ENCODE measurements around the gene ZNF655. TPM values are rescaled to one million over a fixed set of nuclear protein-coding genes. Genes with fewer than 3 reads are reported as not detected.

ZNF655 gene
- total RNA-seq, 2 experiments from 2014 or later: 101 to 108 TPM

DNA sequence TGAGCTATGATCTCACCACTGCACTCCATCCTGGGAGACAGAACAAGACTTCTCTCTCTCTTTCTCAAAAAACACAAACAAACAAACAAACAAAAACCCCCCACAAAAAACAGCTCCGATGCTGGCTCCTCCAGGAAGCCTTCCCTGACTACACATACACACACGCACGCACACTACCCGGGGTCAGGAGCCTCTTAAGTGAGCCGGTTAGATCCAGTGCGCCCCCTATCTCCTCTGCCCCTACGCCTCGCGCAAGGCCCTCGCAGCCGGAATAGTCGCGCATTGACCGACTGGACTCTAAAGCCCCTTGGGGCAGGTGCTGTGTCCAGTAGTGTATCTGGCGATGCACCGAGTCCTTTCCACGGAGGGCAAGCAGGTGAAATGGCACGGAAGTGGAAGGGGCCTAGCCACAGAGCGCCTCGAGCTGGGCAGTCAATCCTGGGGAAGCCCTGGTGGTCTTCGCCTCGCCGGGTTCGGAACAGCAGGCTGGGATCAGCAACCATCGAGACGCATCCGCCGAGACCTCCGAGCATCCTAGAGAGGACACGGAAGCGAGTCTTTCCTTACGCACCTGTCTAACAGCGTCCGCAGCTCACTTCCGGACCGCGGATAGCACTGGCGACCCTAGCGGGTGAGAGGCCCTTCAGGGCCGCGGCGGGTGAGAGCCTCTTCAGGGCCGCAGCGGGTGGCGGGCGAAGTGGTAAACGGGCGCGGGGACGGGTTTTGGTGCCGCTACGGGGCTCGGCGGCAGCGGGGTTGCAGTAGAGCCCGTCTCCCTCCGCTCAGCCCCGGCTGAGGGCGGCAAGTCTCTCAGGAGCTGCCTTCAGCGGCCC lies 58.1 kb downstream of the ZNF655 start, which contains the start of gene ZSCAN25:
Gene ZSCAN25, plus strand, starts transcription at position 588 of the 833 bp plus-strand sequence. CDS start 2,661 bp downstream, outside the sequence.
- Mint-ChIP-seq H3K4me1 (ENCODE audit: low read depth) (peaks cover 61% of the 10 kb centered on the region), H3K36me3 (ENCODE audit: low read depth) (peaks cover 42% of the 10 kb centered on the region)
- CTCF ChIA-PET: interaction anchor here (0.6 to 2.5 kb wide), 8 partner anchors 8 to 222 kb away, joined by 3 to 12 read pairs (median 5); partner anchors contain the start of genes ZNF394 and ZNF655

DNA sequence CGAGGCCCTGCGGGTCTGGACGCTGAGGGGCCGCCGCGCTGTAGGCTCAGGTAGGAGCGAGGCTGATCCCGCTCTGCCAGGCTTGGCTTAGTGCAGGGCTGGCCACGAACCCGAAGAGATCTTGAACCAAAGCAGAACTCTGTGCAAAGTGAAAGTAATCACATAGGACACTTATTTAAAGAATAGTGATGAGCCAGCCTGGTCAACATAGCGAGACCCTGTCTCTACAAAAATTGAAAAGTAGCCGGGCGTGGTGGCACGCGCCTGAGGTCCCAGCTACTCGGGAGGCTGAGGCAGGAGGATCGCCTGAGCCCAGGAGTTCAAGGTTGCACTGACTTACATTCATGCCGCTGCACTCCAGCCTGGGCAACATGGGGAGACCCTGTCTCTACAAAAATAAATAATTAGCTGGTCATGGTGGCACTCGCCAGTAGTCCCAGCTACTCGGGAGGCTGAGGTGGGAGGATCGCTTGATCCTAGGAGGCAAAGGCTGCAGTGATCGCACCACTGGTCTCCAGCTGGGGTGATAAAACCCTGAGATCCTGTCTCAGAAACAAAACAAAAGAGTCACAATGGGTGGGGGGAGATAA lies 58.8 kb downstream of the ZNF655 start:
- ChIA-PET CTCF (interaction anchor here (1.5 to 2.5 kb wide), 5 partner anchors 12 to 117 kb away, joined by 3 to 12 read pairs (median 6); partner anchors contain the start of genes ZNF394 and ZNF655), POLR2A (interaction anchor here (1.0 to 4.0 kb wide), 11 partner anchors 7 to 339 kb away, joined by 3 to 45 read pairs (median 7); partner anchors contain the start of genes ZKSCAN5 and ZNF655)
- H3K4me3 Mint-ChIP-seq: peak overlapping the region; percentile 95
- DNase-seq: no peak
- peak overlapping the region; percentile 97 for H3K27ac Mint-ChIP-seq
- H3K4me1 Mint-ChIP-seq (ENCODE audit: low read depth): peaks cover 66% of the 10 kb centered on the region
- H3K27me3 Mint-ChIP-seq (ENCODE audit: low read depth): no peaks in the 10 kb centered on the region
- no peaks in the 10 kb centered on the region for H3K9me3 Mint-ChIP-seq (ENCODE audit: insufficient read depth)
- H3K36me3 Mint-ChIP-seq (ENCODE audit: low read depth): peaks cover 48% of the 10 kb centered on the region
- no peak for ATAC-seq

More for the DNA sequence above, 58.1 kb downstream of the ZNF655 start, which contains the start of gene ZSCAN25:
- H3K9me3 Mint-ChIP-seq (ENCODE audit: insufficient read depth): no peaks in the 10 kb centered on the region
- H3K27ac Mint-ChIP-seq: peak within 1 kb of the TSS; percentile 97
- DNase-seq (peak; percentile 91), ATAC-seq (peak; percentile 92)
- peak within 1 kb of the TSS; percentile 95 for H3K4me3 Mint-ChIP-seq
- H3K27me3 Mint-ChIP-seq (ENCODE audit: low read depth): no peaks in the 10 kb centered on the region
- POLR2A ChIA-PET: interaction anchor here (0.7 to 4.0 kb wide), 18 partner anchors 8 to 485 kb away, joined by 3 to 45 read pairs (median 6); partner anchors contain the start of genes AP4M1, FAM200A, MCM7 and TMEM225B

DNA sequence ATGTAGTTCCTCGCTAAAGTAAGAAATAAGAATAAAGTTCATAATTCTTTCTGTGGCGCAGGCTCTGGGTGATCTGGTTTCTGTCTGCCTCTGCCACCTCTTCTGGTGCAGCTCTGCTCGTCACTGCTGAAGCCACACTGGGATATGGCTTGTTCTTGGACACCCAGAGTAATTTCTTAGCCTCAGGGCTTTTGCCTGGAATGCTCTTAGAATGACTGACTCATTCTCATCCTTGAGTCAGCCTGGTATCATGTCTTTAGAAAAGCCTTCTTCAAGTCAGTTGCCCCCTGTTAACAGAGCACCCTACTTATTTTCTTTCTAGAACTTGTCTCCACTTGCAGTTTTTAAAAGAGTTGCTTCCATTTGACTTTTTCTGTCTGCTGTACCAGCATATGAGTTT lies 60.3 kb downstream of the ZNF655 start:
- H3K27me3 Mint-ChIP-seq (ENCODE audit: low read depth): no peaks in the 10 kb centered on the region
- peaks cover 63% of the 10 kb centered on the region for H3K36me3 Mint-ChIP-seq (ENCODE audit: low read depth)
- no peak for ATAC-seq

DNA sequence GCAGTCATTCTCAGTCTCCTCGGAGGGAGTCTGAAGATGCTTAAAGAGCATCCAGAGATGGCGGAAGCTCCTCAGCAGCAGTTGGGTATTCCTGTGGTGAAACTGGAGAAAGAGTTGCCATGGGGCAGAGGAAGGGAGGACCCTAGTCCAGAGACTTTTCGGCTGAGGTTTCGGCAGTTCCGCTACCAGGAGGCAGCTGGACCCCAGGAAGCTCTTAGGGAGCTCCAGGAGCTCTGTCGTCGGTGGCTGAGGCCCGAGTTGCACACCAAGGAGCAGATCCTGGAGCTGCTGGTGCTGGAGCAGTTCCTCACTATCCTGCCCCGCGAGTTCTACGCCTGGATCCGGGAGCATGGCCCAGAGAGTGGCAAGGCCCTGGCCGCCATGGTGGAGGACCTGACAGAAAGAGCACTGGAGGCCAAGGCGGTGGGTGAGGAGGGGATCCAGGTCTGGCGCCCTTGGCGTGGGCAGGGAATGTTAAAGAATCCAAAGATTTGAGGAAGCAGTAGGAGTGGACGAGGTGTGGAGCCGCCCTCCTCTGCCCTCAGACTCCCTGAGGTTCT lies 61.2 kb downstream of the ZNF655 start:
- H3K9me3 Mint-ChIP-seq (ENCODE audit: insufficient read depth): no peaks in the 10 kb centered on the region
- ChIA-PET POLR2A (interaction anchor here (0.8 kb wide), 1 partner anchor 62 kb away, joined by 4 read pairs; the partner anchor contains the start of gene ZNF655), CTCF (no interaction called here)
- ATAC-seq (no peak), DNase-seq (no peak)
- peaks cover 86% of the 10 kb centered on the region for H3K4me1 Mint-ChIP-seq (ENCODE audit: low read depth)
- H3K27ac Mint-ChIP-seq: no peak overlapping the region
- peaks cover 72% of the 10 kb centered on the region for H3K36me3 Mint-ChIP-seq (ENCODE audit: low read depth)
- H3K4me3 Mint-ChIP-seq: no peak overlapping the region
- no peaks in the 10 kb centered on the region for H3K27me3 Mint-ChIP-seq (ENCODE audit: low read depth)

More for the DNA sequence above, 60.3 kb downstream of the ZNF655 start:
- CTCF ChIA-PET: no interaction called here
- peak overlapping the region; percentile 95 for H3K4me3 Mint-ChIP-seq
- POLR2A ChIA-PET: interaction anchor here (0.8 kb wide), 1 partner anchor 61 kb away, joined by 4 read pairs; the partner anchor contains the start of gene ZNF655
- no peak for DNase-seq
- peak overlapping the region; percentile 97 for H3K27ac Mint-ChIP-seq
- no peaks in the 10 kb centered on the region for H3K9me3 Mint-ChIP-seq (ENCODE audit: insufficient read depth)
- H3K4me1 Mint-ChIP-seq (ENCODE audit: low read depth): peaks cover 81% of the 10 kb centered on the region

DNA sequence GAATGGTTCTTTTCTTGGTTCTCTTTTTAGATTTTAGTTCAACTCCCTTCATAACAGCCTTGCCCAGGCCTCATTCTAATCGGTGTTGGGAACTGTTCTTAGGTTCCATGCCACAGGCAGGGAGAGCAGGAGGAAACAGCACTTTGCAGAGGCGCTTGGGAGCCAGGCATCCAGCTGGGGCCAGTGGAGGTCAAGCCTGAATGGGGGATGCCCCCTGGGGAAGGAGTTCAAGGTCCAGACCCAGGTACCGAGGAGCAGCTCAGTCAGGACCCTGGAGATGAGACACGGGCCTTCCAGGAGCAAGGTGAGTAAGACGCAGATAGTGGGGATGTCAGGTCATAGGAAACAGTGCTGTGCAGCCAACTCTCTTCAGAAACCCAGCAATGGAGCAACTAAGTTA lies 62.8 kb downstream of the ZNF655 start:
- Mint-ChIP-seq H3K9me3 (ENCODE audit: insufficient read depth) (no peaks in the 10 kb centered on the region), H3K4me1 (ENCODE audit: low read depth) (peaks cover 90% of the 10 kb centered on the region), H3K4me3 (no peak overlapping the region), H3K27me3 (ENCODE audit: low read depth) (no peaks in the 10 kb centered on the region), H3K27ac (peak overlapping the region; percentile 73), H3K36me3 (ENCODE audit: low read depth) (peaks cover 88% of the 10 kb centered on the region)
- ATAC-seq (no peak), DNase-seq (no peak)
- ChIA-PET CTCF (no interaction called here), POLR2A (interaction anchor here (0.7 to 1.5 kb wide), 2 partner anchors 63 to 122 kb away, joined by 3 to 8 read pairs; partner anchors contain the start of genes ZNF394 and ZNF655)

DNA sequence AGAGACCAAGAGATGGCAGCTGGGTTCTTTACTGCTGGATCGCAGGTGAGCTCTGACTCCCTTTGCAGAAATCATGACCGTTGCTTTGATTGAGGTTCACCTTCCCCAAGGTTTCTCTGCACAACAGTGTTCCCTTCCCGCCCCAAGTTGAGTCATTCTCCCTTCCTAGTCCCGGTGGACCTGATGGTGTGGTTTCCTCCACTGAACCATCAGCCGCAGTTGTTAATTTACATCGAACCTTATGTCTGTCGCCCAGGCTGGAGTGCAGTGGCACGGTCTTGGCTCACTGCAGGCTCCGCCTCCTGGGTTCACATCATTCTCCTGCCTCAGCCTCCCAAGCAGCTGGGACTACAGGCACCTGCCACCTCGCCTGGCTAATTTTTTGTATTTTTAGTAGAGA lies 64.2 kb downstream of the ZNF655 start:
- DNase-seq (no peak), ATAC-seq (no peak)
- H3K27me3 Mint-ChIP-seq (ENCODE audit: low read depth): no peaks in the 10 kb centered on the region
- CTCF ChIA-PET: no interaction called here
- H3K27ac Mint-ChIP-seq: peak overlapping the region; percentile 99
- peaks cover 95% of the 10 kb centered on the region for H3K36me3 Mint-ChIP-seq (ENCODE audit: low read depth)
- POLR2A ChIA-PET: interaction anchor here (3.5 kb wide), 1 partner anchor 64 kb away, joined by 35 read pairs; the partner anchor contains the start of gene ZNF655
- H3K4me1 Mint-ChIP-seq (ENCODE audit: low read depth): peaks cover 82% of the 10 kb centered on the region
- H3K4me3 Mint-ChIP-seq: no peak overlapping the region
- H3K9me3 Mint-ChIP-seq (ENCODE audit: insufficient read depth): no peaks in the 10 kb centered on the region

DNA sequence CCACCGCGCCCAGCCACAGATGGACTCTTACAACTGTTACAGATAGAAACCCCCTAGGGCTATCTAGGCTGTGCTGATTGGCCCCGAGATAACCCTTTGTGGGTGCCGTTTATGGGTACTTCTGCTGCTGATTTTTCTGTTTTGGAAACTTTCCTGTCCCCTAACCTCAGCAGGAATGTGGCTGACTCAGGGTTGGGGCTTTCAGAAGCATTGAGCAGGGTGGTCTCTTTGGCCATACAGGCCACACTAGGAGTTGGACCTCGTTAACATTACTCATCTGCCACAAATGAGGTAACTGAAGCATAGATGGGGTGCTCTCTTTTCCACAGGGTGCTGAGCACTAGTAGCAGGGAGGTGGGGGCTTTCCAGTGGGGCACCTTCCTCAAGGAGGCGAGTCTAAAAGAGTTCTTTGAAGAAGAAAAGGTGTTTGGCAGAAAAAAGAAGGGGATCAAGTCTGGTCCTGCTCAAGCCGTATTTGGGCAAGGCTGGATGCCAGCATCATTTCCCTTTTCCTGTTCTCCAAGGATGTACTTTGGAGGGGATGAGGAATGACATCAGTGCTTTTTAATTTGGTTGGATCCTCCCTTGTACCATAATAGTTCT lies 64.8 kb downstream of the ZNF655 start:
- ATAC-seq: peak; percentile 8
- Mint-ChIP-seq H3K27me3 (ENCODE audit: low read depth) (no peaks in the 10 kb centered on the region), H3K27ac (peak overlapping the region; percentile 99), H3K4me3 (peak overlapping the region; percentile 83), H3K4me1 (ENCODE audit: low read depth) (peaks cover 76% of the 10 kb centered on the region), H3K9me3 (ENCODE audit: insufficient read depth) (no peaks in the 10 kb centered on the region), H3K36me3 (ENCODE audit: low read depth) (peaks cover 93% of the 10 kb centered on the region)
- ChIA-PET POLR2A (interaction anchor here (1.3 to 3.5 kb wide), 2 partner anchors 65 to 392 kb away, joined by 3 to 35 read pairs; partner anchors contain the start of genes ZKSCAN1 and ZNF655), CTCF (interaction anchor here (0.9 kb wide), 1 partner anchor 11 kb away, joined by 3 read pairs; no protein-coding TSS in a partner anchor)
- DNase-seq: peak; percentile 45

DNA sequence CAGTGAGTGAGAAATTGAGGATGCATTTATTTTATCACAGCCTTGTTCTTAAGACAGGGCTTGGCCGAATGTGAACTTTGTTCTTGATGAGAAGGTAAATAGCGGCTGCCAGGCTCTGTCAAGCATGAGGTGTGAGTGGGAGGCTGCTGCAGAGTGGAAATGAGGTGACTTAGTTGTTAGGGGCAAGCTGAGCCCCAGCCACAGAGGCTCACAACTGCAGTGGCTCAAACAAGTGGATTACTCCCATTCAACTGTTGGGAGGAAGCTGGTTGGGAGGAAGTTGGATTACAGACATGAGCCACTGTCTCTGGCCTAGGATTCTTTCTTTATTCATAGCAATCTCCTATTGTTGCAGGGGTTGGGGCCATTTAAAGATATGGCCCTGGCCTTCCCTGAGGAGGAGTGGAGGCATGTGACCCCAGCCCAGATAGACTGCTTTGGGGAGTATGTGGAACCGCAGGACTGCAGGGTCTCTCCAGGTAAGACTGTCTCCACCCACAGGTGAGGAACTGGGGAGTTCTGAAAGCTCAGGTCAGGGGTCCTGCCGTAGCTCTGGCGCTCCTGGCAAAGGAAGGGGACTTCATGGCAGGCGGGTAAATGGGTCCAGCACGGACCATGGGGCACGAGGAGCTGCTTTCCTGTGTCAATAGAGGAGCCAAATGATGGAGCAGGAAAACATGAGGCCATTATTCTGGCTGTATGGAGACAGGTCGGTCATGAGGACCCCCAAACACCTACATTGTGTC lies 65.4 kb downstream of the ZNF655 start:
- no peaks in the 10 kb centered on the region for H3K27me3 Mint-ChIP-seq (ENCODE audit: low read depth)
- DNase-seq: peak; percentile 50
- no peaks in the 10 kb centered on the region for H3K9me3 Mint-ChIP-seq (ENCODE audit: insufficient read depth)
- ChIA-PET POLR2A (interaction anchor here (0.6 to 3.5 kb wide), 12 partner anchors 8 to 649 kb away, joined by 3 to 35 read pairs (median 4); partner anchors contain the start of genes AP4M1, MCM7, TRIM4 and ZKSCAN1), CTCF (interaction anchor here (0.6 to 1.8 kb wide), 7 partner anchors 10 to 366 kb away, joined by 3 to 6 read pairs (median 3); no protein-coding TSS in a partner anchor)
- peak overlapping the region; percentile 83 for H3K4me3 Mint-ChIP-seq
- H3K27ac Mint-ChIP-seq: peak overlapping the region; percentile 99
- ATAC-seq: peak; percentile 4
- peaks cover 69% of the 10 kb centered on the region for H3K4me1 Mint-ChIP-seq (ENCODE audit: low read depth)
- H3K36me3 Mint-ChIP-seq (ENCODE audit: low read depth): peaks cover 93% of the 10 kb centered on the region

DNA sequence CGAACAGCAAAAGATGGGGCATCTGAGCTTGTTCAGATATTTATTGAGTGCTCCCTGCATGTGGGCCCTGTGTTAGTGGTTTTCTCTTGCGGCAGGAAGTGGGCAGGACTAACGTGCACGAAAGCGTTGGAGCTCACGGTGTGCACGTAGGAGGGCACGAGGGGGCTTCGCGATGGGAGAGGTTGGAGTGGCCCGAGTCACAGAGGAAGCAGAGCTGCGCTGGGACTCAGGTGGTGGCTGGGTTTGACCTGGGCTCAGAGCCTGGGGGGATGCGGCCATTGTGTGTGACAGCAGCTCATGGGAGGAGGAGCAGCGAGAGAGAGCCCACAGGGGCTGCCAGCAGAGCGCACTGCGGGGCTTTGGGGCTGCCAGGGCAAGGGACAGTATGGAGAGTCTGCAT lies 66.0 kb downstream of the ZNF655 start:
- ChIA-PET POLR2A (interaction anchor here (0.6 to 3.5 kb wide), 12 partner anchors 8 to 648 kb away, joined by 3 to 35 read pairs (median 4); partner anchors contain the start of genes AP4M1, MCM7, TRIM4 and ZKSCAN1), CTCF (interaction anchor here (0.6 to 1.8 kb wide), 8 partner anchors 9 to 366 kb away, joined by 3 to 6 read pairs (median 3); no protein-coding TSS in a partner anchor)
- ATAC-seq (peak; percentile 90), DNase-seq (peak; percentile 94)
- peaks cover 90% of the 10 kb centered on the region for H3K36me3 Mint-ChIP-seq (ENCODE audit: low read depth)
- peak overlapping the region; percentile 83 for H3K4me3 Mint-ChIP-seq
- no peaks in the 10 kb centered on the region for H3K27me3 Mint-ChIP-seq (ENCODE audit: low read depth)
- peak overlapping the region; percentile 99 for H3K27ac Mint-ChIP-seq
- H3K4me1 Mint-ChIP-seq (ENCODE audit: low read depth): peaks cover 63% of the 10 kb centered on the region
- no peaks in the 10 kb centered on the region for H3K9me3 Mint-ChIP-seq (ENCODE audit: insufficient read depth)

DNA sequence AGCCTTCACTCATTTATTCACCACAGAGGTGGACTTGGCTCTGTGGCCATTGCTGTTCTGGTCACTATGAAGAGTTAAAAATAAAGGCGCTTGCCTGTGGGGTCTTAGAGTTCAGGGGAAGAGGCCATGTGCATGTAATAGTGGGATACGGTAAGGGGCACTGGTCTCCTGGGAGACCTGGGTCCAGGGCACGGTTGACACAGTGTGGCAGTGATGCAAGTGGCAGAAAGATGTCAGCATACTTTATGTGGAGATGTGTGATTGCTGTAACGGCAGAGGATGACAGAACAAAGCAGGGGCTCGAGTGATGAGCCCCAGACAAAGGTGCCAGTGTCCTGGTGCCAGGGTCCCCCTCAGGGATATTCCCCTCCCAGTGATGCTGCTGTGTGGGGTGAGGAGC lies 66.9 kb downstream of the ZNF655 start:
- ChIA-PET POLR2A (interaction anchor here (0.5 to 1.4 kb wide), 3 partner anchors 9 to 82 kb away, joined by 3 to 5 read pairs (median 3); partner anchors contain the start of genes ZNF655 and ZSCAN25), CTCF (interaction anchor here (1.2 to 1.8 kb wide), 3 partner anchors 10 to 215 kb away, joined by 3 to 6 read pairs (median 4); no protein-coding TSS in a partner anchor)
- peak overlapping the region; percentile 99 for H3K27ac Mint-ChIP-seq
- H3K36me3 Mint-ChIP-seq (ENCODE audit: low read depth): peaks cover 91% of the 10 kb centered on the region
- DNase-seq: no peak
- H3K4me1 Mint-ChIP-seq (ENCODE audit: low read depth): peaks cover 60% of the 10 kb centered on the region
- no peaks in the 10 kb centered on the region for H3K9me3 Mint-ChIP-seq (ENCODE audit: insufficient read depth)
- ATAC-seq: no peak
- no peaks in the 10 kb centered on the region for H3K27me3 Mint-ChIP-seq (ENCODE audit: low read depth)
- peak overlapping the region; percentile 83 for H3K4me3 Mint-ChIP-seq
